Activated CD4-positive, alpha-beta T cell treated with anti-CD3 and anti-CD28 coated beads for 1 hour (primary cell): ENCODE data around the gene TMEM141.
"Not testable (repeated sequence)": the region's sequence is repeated elsewhere in the genome, so short reads cannot be mapped to it uniquely, and the experiment has no call there.

Source experiments
- DNase-seq: peaks from one replicate; pipeline ENCODE4 v3.0.0-alpha.2; 2020

TMEM141 gene

GRCh38 chr9:136796238-136796774 lies 5.2 kb downstream of the TMEM141 start, which contains the start of gene CCDC183:
Gene CCDC183, plus strand, starts transcription at chr9:136796338. Its CDS starts 60 bp downstream, at chr9:136796398.
- DNase-seq, result no peak

GRCh38 chr9:136796775-136797347 lies 5.7 kb downstream of the TMEM141 start:
- not testable (repeated sequence) for DNase-seq

DNA sequence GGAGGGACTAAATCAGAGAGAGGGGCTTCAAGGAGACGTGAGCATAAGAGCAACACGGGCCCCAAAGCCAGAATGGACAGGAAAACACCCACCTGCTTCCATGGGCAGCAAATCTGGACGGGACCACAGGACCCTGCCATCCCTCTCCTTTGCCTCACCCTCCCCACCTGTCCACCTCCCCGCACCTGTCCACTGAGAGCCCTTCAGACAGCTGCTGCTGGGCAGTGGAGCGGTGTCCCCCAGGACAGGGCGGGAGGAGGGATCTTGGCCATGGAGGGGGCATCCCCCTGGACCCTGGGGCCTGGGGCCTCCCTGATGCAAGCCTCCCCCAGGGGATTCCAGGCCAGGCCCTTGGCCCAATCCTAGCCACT lies 7.5 kb downstream of the TMEM141 start:
- no peak for DNase-seq

DNA sequence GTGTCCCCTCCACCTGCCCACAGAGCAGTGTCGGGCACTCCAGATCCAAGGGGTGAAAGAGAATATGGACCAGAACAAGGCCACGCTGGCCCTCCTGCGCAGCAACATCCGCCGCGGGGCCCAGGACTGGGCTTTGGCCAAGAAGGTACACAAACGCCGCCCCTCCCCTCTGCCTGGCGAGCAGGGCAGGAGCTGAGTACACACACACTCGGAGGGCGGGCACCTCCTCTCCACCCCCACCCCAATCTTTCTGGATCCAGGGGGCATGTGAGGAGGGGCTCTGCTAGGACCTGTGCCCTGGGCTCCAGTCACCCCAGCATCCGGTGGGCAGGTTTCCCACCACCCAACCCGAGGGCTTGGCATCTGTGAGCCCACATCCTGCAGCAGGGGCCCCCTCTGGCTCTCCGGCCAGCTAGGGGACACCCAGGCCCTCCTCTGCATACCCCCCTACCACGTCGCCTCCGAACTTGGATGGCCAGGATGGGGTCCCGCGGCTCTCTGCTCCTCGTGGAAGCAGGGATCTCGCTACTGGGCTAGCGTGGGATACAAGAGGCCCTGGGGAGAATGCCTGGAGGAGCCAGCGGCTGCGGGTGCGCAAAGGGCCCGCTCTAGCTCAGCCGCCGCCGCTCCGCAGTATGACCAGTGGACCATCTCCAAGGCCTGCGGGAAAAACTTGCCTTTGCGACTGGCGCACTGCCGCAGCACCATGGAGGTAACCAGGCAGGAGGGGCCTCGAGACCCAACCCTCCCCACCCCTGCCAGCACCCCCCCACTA lies 8.1 kb downstream of the TMEM141 start:
- no peak for DNase-seq

DNA sequence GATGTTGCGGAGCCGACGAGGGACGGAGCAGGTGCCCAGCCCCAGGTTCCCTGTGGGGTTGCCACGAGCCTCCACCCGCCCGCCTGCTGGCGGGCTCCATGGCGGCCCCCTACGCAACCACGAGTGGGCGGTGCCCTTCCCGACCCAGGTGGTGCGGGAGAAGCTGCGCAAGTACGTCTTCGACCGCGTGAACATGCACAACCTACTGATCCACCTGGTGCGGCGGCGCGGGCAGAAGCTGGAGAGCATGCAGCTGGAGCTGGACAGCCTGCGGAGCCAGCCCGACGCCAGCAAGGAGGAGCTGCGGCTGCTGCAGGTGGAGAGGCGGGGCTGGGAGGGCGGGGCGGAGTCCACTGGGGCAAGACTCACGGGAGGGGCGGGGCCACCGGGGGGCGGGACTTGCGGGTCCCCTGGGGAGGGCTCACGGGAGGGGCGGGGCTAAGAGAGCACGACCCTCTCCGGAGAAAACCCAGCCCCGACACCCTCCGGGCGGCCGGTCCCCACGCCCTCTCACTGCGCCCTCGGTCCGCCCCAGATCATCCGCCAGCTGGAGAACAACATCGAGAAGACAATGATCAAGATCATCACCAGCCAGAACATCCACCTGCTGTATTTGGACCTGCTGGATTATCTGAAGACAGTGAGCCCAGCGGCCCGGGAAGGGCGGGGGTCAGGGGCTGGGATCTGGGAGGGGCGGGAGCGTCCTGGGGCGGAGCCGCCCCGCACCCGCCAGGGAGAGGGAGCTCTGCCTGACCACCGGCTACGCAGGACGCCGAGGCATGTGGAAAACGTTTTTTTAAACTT lies 8.9 kb downstream of the TMEM141 start:
- peak; percentile 80 for DNase-seq

DNA sequence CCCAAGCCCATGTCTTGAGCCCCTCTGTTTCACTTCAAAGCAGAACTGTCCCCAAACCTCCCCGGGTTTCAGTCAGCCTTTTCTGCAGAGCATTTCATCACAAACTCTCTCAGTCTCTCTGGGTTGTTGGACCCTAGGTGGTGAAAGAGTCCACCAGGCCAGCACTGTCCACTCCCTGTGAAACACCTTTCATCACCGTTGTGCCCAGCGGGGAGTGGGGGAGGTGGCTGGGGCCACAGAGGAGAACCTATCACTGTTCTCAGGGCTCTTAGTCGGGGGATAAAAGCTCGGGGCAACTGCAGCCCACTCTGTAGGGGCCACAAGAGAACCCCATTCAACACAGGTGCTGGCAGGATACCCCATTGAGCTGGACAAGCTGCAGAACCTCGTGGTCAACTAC lies 11.2 kb downstream of the TMEM141 start:
- DNase-seq, result no peak

DNA sequence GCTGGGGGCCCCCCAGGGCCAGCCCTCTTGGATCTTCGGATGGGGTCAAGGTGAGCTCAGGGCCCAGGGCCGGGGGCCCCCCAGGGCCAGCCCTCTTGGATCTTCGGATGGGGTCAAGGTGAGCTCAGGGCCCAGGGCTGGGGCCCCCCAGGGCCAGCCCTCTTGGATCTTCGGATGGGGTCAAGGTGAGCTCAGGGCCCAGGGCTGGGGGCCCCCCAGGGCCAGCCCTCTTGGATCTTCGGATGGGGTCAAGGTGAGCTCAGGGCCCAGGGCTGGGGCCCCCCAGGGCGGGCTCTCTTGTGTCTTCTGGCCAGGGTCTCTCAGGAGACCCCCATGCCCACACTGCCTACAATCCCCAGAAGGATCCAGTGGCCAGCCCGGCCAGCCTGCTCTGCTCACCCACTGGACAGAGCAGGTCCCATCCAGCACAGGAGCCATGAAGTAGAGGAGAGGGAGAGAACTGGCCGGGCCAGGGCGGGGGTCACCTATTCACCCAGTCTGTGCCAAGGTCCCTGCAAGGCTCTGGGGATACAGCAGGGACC lies 11.9 kb downstream of the TMEM141 start:
- DNase-seq, result not testable (repeated sequence)

GRCh38 chr9:136803551-136804508 lies 12.7 kb downstream of the TMEM141 start:
- no peak for DNase-seq

- DNase-seq, result no peak
Observed at GRCh38 chr9:136804509-136805206, 13.5 kb downstream of the TMEM141 start.

DNA sequence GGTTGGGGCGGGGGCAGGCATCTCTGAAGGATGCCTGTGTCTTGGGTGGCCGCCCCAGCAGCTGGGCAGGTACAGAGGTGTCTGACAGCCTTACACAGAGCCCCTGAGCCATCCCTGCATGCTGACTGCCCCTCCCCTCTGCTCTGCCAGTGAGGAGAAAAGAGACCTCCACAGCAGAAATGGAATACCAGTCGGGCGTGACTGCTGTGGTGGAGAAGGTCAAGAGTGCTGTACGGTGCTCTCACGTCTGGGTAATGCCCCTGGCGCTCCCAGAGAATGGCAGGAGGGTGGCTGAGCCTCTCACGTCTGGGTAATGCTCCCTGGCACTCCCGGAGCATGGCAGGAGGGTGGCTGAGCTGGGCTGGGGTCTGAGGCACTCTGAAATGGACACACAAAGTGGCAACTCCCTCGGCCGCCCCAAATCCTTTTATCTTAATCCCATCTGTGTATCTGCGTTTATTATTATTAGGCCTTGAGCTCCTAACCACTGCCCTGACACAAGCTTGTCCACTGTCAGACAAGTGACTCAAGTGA lies 14.1 kb downstream of the TMEM141 start:
- DNase-seq, result no peak

DNA sequence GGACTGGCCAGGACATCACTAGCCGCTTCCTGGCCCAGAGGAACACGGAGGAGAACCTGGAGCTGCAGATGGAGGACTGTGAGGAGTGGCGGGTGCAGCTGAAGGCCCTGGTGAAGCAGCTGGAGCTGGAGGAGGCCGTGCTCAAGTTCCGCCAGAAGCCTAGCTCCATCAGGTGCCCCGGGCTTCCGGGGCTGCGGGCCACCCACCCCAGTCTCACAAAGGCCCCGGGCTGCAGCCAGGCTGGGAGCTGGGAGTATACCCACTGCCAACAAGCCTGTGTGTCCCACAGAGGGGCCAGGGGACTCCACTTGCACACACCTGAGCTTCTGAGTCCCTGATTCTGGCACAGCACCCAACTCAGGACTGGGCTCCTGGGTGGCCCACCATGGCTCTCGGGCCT lies 14.9 kb downstream of the TMEM141 start:
- DNase-seq, result no peak

- DNase-seq, result no peak
Observed at GRCh38 chr9:136806631-136807201, 15.6 kb downstream of the TMEM141 start.

DNA sequence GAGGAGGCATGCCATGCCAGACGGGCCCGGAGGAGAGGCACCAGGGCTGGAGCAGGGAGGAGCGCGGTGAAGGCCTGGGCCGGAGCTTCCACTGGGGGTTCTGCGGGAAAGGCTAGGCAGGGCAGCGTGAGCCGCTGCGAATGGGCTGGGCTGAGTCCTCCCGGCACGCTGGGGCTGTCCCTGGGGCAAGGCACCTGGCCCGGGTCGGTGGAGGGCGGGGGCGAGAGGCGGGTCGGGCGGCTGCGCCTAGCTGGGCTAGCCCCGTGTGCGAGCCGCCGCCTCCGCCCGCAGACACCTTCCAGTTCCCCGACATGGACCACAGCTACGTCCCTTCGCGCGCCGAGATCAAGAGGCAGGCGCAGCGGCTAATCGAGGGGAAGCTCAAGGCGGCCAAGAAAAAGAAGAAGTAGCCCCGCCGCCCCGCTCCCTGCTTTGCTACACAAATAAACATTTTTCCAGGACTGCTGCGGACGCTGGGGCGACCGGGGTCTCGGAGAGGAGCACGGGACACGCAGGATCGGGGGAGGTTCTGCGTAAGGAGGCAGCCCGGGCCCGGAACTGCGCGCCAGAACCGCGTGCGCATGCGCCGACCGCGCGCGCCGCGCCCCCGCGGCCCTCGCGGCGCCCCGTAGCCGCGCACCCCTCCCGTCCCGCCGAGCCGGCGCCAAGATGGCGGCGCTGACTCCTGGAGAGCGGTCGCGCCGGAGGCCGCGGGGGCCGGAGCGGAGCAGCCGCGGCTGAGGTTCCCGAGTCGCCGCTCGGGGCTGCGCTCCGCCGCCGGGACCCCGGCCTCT lies 16.3 kb downstream of the TMEM141 start, which contains the start of gene RABL6:
TSS of gene RABL6 (plus strand) at position 668 of the 794 bp plus-strand sequence. CDS start 249 bp downstream, outside the sequence.
- peak; percentile 74 for DNase-seq

GRCh38 chr9:136808075-136808805 lies 17.1 kb downstream of the TMEM141 start:
- DNase-seq, result peak; percentile 45

- no peak for DNase-seq
Observed at GRCh38 chr9:136808806-136809158, 17.6 kb downstream of the TMEM141 start.

GRCh38 chr9:136814725-136815421 lies 23.7 kb downstream of the TMEM141 start:
- DNase-seq, result no peak

GRCh38 chr9:136815422-136815782 lies 24.3 kb downstream of the TMEM141 start:
- no peak for DNase-seq
